HepG2 (cell line): Measurements from ENCODE around the gene FNDC3B. TPM values are rescaled to one million over a fixed set of nuclear protein-coding genes. Genes with fewer than 3 reads are reported as not detected.
"Not testable (repeated sequence)": the region's sequence is repeated elsewhere in the genome, so short reads cannot be mapped to it uniquely, and the experiment has no call there.

Experiments used
- ATAC-seq: fragments of 200-7000 bp; cut with Tn5 transposase; 3 replicates; pipeline ENCODE4 v1.9.1; 2020; ENCODE audit warnings: mild to moderate bottlenecking, moderate library complexity
- BruUV-seq: library from RNA; stranded (reverse); fragments of 400-500 nt; replicated peaks from 2 replicates; lab custom pipeline; 2021; lab: Mats Ljungman, UMichigan
- CTCF ChIA-PET: fragments of 300-600 bp; formaldehyde crosslinking; extraction: SDS; loops from one replicate; lab custom pipeline; 2021; ENCODE audit warnings: low total read pairs, inconsistent platforms, low intra/inter-chr PET ratio; lab: Yijun Ruan, JAX
- POLR2A ChIA-PET: fragments of 350-600 bp; sonication (Branson Sonifier 250); formaldehyde crosslinking; loops from one replicate; lab custom pipeline; 2020; ENCODE audit warnings: antibody characterized with exemption, inconsistent platforms; lab: Yijun Ruan, JAX
- DNase-seq: peaks from one replicate; pipeline ENCODE4 v3.0.0-alpha.2; 2015; ENCODE audit warnings: low spot score
- FAIRE-seq: peaks from 3 replicates; lab custom pipeline; 2011; peaks lifted over from hg19 to GRCh38; lab: Jason Lieb, UNC
- H2AFZ ChIP-seq: one replicate; pipeline ENCODE4 v1.6.1; 2011; ENCODE audit warnings: low read length, inconsistent platforms
- H3K27ac ChIP-seq: fragments of 300-600 bp; 3 replicates; pipeline ENCODE4 v1.8.0; 2011; ENCODE audit warnings: mixed run types, mild to moderate bottlenecking, mixed read lengths, low read length, inconsistent platforms; ENCODE audit not compliant: insufficient read depth; ENCODE audit errors: extremely low read length
- H3K27me3 ChIP-seq, 2 experiments: fragments of 200-600 bp in 1 of 2; 2 replicates in 1 of 2; 3 replicates in 1 of 2; pipeline versions ENCODE4 v1.6.0 to v1.8.0; 2011; ENCODE audit warnings: low read length in 2 of 2, mild to moderate bottlenecking in 2 of 2, moderate library complexity in 2 of 2, inconsistent platforms in 1 of 2; ENCODE audit not compliant: insufficient read depth in 2 of 2, control insufficient read depth in 1 of 2
- H3K36me3 ChIP-seq, 2 experiments: fragments of 200-600 bp in 1 of 2; replicated peaks in 1 of 2; 2 replicates in 1 of 2; 3 replicates in 1 of 2; pipeline versions ENCODE4 v1.5.1 to v1.8.0; 2011; ENCODE audit warnings: low read length in 2 of 2, inconsistent platforms in 1 of 2; ENCODE audit not compliant: insufficient read depth in 2 of 2, control insufficient read depth in 1 of 2
- H3K4me1 ChIP-seq: 2 replicates; pipeline ENCODE4 v1.5.1; 2012; ENCODE audit warnings: low read length, inconsistent platforms; ENCODE audit not compliant: insufficient read depth
- H3K4me2 ChIP-seq: 2 replicates; pipeline ENCODE4 v1.6.0; 2011; ENCODE audit warnings: low read depth, low read length, inconsistent platforms
- H3K4me3 ChIP-seq, 3 experiments: fragments of 200-600 bp in 1 of 3; sonication (generic), shearing (Covaris generic) in 1 of 3; replicated peaks in 1 of 3; 2 replicates each; pipeline ENCODE4 v1.5.1; 2011 to 2016; ENCODE audit warnings: low read length in 3 of 3, inconsistent platforms in 2 of 3, low read depth in 2 of 3, mild to moderate bottlenecking in 2 of 3, control low read depth in 1 of 3, mixed read lengths in 1 of 3; ENCODE audit not compliant: insufficient read depth in 1 of 3
- H3K79me2 ChIP-seq: one replicate; pipeline ENCODE4 v1.6.1; 2011; ENCODE audit warnings: low read length, inconsistent platforms; ENCODE audit not compliant: insufficient read depth
- H3K9ac ChIP-seq: 2 replicates; pipeline ENCODE4 v1.6.0; 2011; ENCODE audit warnings: mild to moderate bottlenecking, low read depth, low read length, inconsistent platforms; ENCODE audit not compliant: insufficient read depth
- H3K9me3 ChIP-seq: 2 replicates; pipeline ENCODE4 v1.5.1; 2012; ENCODE audit warnings: mild to moderate bottlenecking, low read length
- H4K20me1 ChIP-seq: 2 replicates; pipeline ENCODE4 v1.6.0; 2011; ENCODE audit warnings: inconsistent platforms, mild to moderate bottlenecking, low read length, moderate library complexity; ENCODE audit not compliant: insufficient read depth
- CCDC6 ChIP-seq: sonication (generic); formaldehyde crosslinking; IDR thresholded peaks from 2 replicates; pipeline ENCODE4 v1.8.1; 2022; ENCODE audit warnings: mild to moderate bottlenecking, missing genetic modification reagents, moderate library complexity
- KDM1A ChIP-seq: IDR thresholded peaks from 2 replicates; pipeline ENCODE4 v1.6.1; 2016; ENCODE audit warnings: missing compliant biosample characterization
- NONO ChIP-seq, 2 experiments: fragments of 450-650 bp in 1 of 2; sonication (generic) in 1 of 2; formaldehyde crosslinking in 1 of 2; IDR thresholded peaks in 1 of 2; conservative IDR thresholded peaks in 1 of 2; 2 replicates each; pipeline versions ENCODE4 v1.6.1 to v1.8.0; 2017 to 2022; ENCODE audit warnings: mild to moderate bottlenecking in 1 of 2, missing genetic modification reagents in 1 of 2, moderate library complexity in 1 of 2
- PHF21A ChIP-seq: sonication (generic); formaldehyde crosslinking; IDR thresholded peaks from 2 replicates; pipeline ENCODE4 v1.5.0; 2020; ENCODE audit warnings: mild to moderate bottlenecking, missing genetic modification reagents
- ZBTB44 ChIP-seq: sonication (generic); formaldehyde crosslinking; IDR thresholded peaks from 2 replicates; pipeline ENCODE4 v1.4.0; 2020; ENCODE audit warnings: missing genetic modification reagents
- ZBTB7A ChIP-seq: sonication (generic); formaldehyde crosslinking; IDR thresholded peaks from 2 replicates; pipeline ENCODE4 v1.8.0; 2022; ENCODE audit warnings: mild to moderate bottlenecking, missing genetic modification reagents
- ZNF30 ChIP-seq: sonication (generic); formaldehyde crosslinking; IDR thresholded peaks from 2 replicates; pipeline ENCODE4 v1.5.0; 2020; ENCODE audit warnings: mild to moderate bottlenecking, missing genetic modification reagents
- ZNF431 ChIP-seq: sonication (generic); formaldehyde crosslinking; IDR thresholded peaks from 2 replicates; pipeline ENCODE4 v1.9.0; 2022; ENCODE audit warnings: missing genetic modification reagents, low read depth, mild to moderate bottlenecking, borderline replicate concordance
- ZNF589 ChIP-seq: sonication (generic); formaldehyde crosslinking; conservative IDR thresholded peaks from 2 replicates; pipeline ENCODE4 v1.8.0; 2022; ENCODE audit warnings: mild to moderate bottlenecking, moderate library complexity, missing genetic modification reagents
- WGBS: methylation state at CpG from one replicate; pipeline ENCODE4 v1.1.6; 2017; ENCODE audit warnings: low lambda C conversion rate; 5-methylcytosine and 5-hydroxymethylcytosine counted together
- in situ Hi-C: cut with HindIII; loops from 2 replicates; pipeline ENCODE4 v1.10.0; 2017; ENCODE audit warnings: low pct_unique_long_range_greater_than_20kb; ENCODE audit not compliant: extremely low pct_ligation_motif_present
- intact Hi-C: fragments of 100-400 bp; cut with micrococcal nuclease; formaldehyde crosslinking; loops from one replicate; pipeline ENCODE4 v1.10.0; 2022; ENCODE audit not compliant: unreplicated experiment
- polyA plus RNA-seq, 8 experiments: library from polyadenylated mRNA; depleted of rRNA in 3 of 8; stranded (reverse) in 7 of 8; unstranded in 1 of 8; fragments of >200 nt; fragmentation: Illumina TruSeq in 4 of 8; extraction: Trizol in 4 of 8; gene quantifications; 2 replicates each; pipeline versions ENCODE4 v1.2.1 to v1.2.3, GENCODE V29; 2011 to 2016; ENCODE audit warnings: low read depth in 4 of 8, missing spikeins in 1 of 8, mixed read lengths in 1 of 8; ENCODE audit not compliant: insufficient read depth in 1 of 8
- total RNA-seq, 5 experiments: library from RNA; depleted of rRNA; stranded (reverse); fragments of >200 nt; fragmentation: Illumina TruSeq; extraction: Trizol; gene quantifications; 2 replicates each; pipeline ENCODE4 v1.2.3, GENCODE V29; 2016; ENCODE audit warnings: low read depth in 1 of 5

FNDC3B gene
- total and polyA plus RNA-seq, 2 of the 13 experiments (the other 11 are each of a cell fraction or from before 2014, with no cell fraction given) = 74.8 to 103 TPM

- no peak for TF ChIP-seq ZBTB44 (CRISPR knock-in tag)
- TF ChIP-seq PHF21A = peak; percentile 51; the same call in 1 of the 2 replicates
- TF ChIP-seq CCDC6 = no peak
- no peak for TF ChIP-seq ZNF589 (CRISPR knock-in tag)
- no peak for TF ChIP-seq KDM1A (CRISPR knock-in tag)
- no peak for TF ChIP-seq ZNF30 (CRISPR knock-in tag)
- no peak for TF ChIP-seq ZBTB7A
- TF ChIP-seq NONO (IDR thresholded peaks at IDR 0.05) = no peak
- TF ChIP-seq NONO (CRISPR knock-in tag; conservative IDR thresholded peaks at IDR 0.05) = peak; percentile 69
- TF ChIP-seq, all 625 proteins: peak for 251
Measured at GRCh38 chr3:172039436-172040077, at the start of gene FNDC3B (continued).

- intact Hi-C loops, POLR2A ChIA-PET, in situ Hi-C loops, H3K36me3 ChIP-seq, H3K27me3 ChIP-seq, H3K79me2 ChIP-seq, H3K4me3 ChIP-seq, H3K4me2 ChIP-seq, ATAC-seq, DNase-seq, H2AFZ ChIP-seq, H3K9me3 ChIP-seq, FAIRE-seq, H4K20me1 ChIP-seq, H3K27ac ChIP-seq, BruUV-seq, CTCF ChIA-PET, H3K9ac ChIP-seq: not testable (repeated sequence)
- WGBS = 98% methylated on average over 3 of the region's 3 CpGs
- H3K4me1 ChIP-seq = peaks cover 45% of the 10 kb centered on the region
- peak; percentile 90; the same call in 1 of the 2 replicates for TF ChIP-seq ZNF431
Measured at GRCh38 chr3:171990239-171990638, 49.1 kb upstream of the FNDC3B start.
